ENCODE measurements around the gene MYO16. TPM values are rescaled to one million over a fixed set of nuclear protein-coding genes. Genes with fewer than 3 reads are reported as not detected.
A peak's percentile ranks its signal among the peaks of the same experiment; 100 is the strongest.

Gene MYO16
- total RNA-seq, 4 donors from 2014 or later: 0.06 to 0.07 TPM; not detected in 2

GRCh38 chr13:109160357-109160756, 530.9 kb downstream of the MYO16 start:
- H3K4me3 ChIP-seq (ENCODE audit: low read depth, poor library complexity, severe bottlenecking): no peak overlapping the region
- 65 to 69% methylated on average over 4 of the region's 4 CpGs for WGBS, 2 donors
- TF ChIP-seq CTCF (IDR thresholded peaks at IDR 0.05) (no peak), POLR2A (IDR thresholded peaks at IDR 0.05) (no peak)
- DNase-seq (ENCODE audit: low spot score in 2 of 2): no peak
- intact Hi-C loops (cut with DNase I; ENCODE audit: low total_unique reads): no loop called here

- peak in 1 of 2 donors; percentile 31 for DNase-seq (ENCODE audit: low spot score in 2 of 2)
- TF ChIP-seq POLR2A (IDR thresholded peaks at IDR 0.05): no peak
- TF ChIP-seq CTCF (IDR thresholded peaks at IDR 0.05): no peak
- intact Hi-C loops (cut with DNase I; ENCODE audit: low total_unique reads): no loop called here
- WGBS, 2 donors: 66 to 72% methylated on average over 11 of the region's 11 CpGs
- no peak overlapping the region for H3K4me3 ChIP-seq (ENCODE audit: low read depth, poor library complexity, severe bottlenecking)
Measured at GRCh38 chr13:109160887-109161669, 531.7 kb downstream of the MYO16 start.

GRCh38 chr13:109162248-109163036, 533.0 kb downstream of the MYO16 start:
- TF ChIP-seq CTCF (IDR thresholded peaks at IDR 0.05) (no peak), POLR2A (IDR thresholded peaks at IDR 0.05) (no peak)
- WGBS, 2 donors: 60 to 66% methylated on average over 7 of the region's 7 CpGs
- DNase-seq (ENCODE audit: low spot score in 2 of 2): no peak
- H3K4me3 ChIP-seq (ENCODE audit: low read depth, poor library complexity, severe bottlenecking): no peak overlapping the region
- intact Hi-C loops (cut with DNase I; ENCODE audit: low total_unique reads): no loop called here

- peak in 1 of 2 donors; percentile 67 for DNase-seq (ENCODE audit: low spot score in 2 of 2)
- intact Hi-C loops (cut with DNase I; ENCODE audit: low total_unique reads): no loop called here
- no peak overlapping the region for H3K4me3 ChIP-seq (ENCODE audit: low read depth, poor library complexity, severe bottlenecking)
- WGBS, 2 donors: 68 to 77% methylated on average over 6 of the region's 6 CpGs
- no peak for TF ChIP-seq POLR2A (IDR thresholded peaks at IDR 0.05)
- no peak for TF ChIP-seq CTCF (IDR thresholded peaks at IDR 0.05)
Measured at GRCh38 chr13:109163037-109163379, 533.6 kb downstream of the MYO16 start.

GRCh38 chr13:109165417-109165904, 536.0 kb downstream of the MYO16 start:
- H3K4me3 ChIP-seq (ENCODE audit: low read depth, poor library complexity, severe bottlenecking): no peak overlapping the region
- 75 to 78% methylated on average over 6 of the region's 6 CpGs for WGBS, 2 donors
- TF ChIP-seq POLR2A (IDR thresholded peaks at IDR 0.05): no peak
- TF ChIP-seq CTCF (IDR thresholded peaks at IDR 0.05): no peak
- DNase-seq (ENCODE audit: low spot score in 2 of 2): peak in 1 of 2 donors; percentile 73
- intact Hi-C loops (cut with DNase I; ENCODE audit: low total_unique reads): no loop called here
